Rectal smooth muscle tissue (tissue), 1 donor: ENCODE measurements around the gene SMPD3.

ENCODE experiments used
- H3K27ac ChIP-seq: one replicate; pipeline ENCODE4 v1.7.0; 2013; ENCODE audit warnings: low read depth, low read length, inconsistent platforms
- H3K27me3 ChIP-seq: one replicate; pipeline ENCODE4 v1.7.0; 2013; ENCODE audit warnings: low read length; ENCODE audit not compliant: control insufficient read depth, insufficient read depth
- H3K36me3 ChIP-seq: one replicate; pipeline ENCODE4 v1.7.0; 2013; ENCODE audit warnings: low read length; ENCODE audit not compliant: control insufficient read depth, insufficient read depth
- H3K4me1 ChIP-seq: one replicate; pipeline ENCODE4 v1.7.0; 2013; ENCODE audit warnings: low read length; ENCODE audit not compliant: control insufficient read depth, insufficient read depth
- H3K4me3 ChIP-seq: one replicate; pipeline ENCODE4 v1.7.0; 2013; ENCODE audit warnings: low read length
- H3K9ac ChIP-seq: one replicate; pipeline ENCODE4 v1.7.0; 2013; ENCODE audit warnings: low read length

The SMPD3 gene

DNA sequence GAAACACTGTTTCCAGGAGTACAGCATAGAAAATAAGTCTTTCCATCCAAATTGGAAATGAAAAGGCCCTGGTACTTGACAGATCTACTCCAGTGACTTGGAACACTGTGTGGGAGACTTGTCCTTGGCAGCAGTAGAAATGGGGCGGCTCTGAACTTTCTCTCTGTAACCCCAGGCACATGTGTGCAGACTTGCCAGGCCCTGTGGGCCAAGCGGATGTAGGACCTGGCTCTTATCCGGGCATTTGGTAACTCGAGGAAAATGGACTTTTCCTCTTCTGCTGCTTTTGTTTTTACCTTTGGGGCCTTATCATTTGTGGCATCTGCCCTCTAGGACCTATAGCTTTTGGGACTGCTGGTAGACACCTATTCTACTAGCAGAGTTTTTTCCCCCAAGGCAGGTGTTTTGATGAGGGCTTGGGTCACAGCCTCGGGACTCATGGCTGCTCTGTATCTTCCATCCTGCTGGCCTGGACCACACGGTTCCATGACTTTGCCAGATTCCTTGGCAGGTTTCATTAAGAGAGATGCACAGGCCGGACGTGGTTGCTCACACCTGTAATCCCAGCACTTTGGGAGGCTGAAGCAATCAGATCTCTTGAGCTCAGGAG is 43.5 kb downstream of the SMPD3 start:
- Histone ChIP-seq H3K27ac (no peak overlapping the region), H3K27me3 (no peaks in the 10 kb centered on the region), H3K9ac (no peak overlapping the region), H3K36me3 (no peaks in the 10 kb centered on the region), H3K4me3 (no peak overlapping the region), H3K4me1 (peaks cover 5% of the 10 kb centered on the region)

DNA sequence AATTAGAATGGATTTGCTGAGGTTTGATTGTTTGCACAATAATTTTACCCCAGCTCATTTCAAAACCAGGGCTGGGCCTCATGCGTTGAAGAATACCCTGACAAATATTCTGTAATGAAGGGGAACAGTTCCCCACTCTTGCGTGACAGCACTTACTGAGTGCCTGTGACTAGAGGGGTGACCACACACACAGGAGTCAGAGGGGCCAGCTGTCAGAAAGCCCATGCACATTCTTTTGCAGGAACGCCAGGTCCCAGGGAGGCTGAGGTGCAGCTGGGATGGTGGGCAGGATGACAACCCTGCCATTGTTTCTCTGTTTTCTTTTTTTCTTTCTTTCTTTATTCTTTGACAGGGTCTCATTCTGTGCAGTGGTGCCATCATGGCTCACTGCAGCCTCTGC is 44.6 kb downstream of the SMPD3 start:
- Histone ChIP-seq H3K36me3 (no peaks in the 10 kb centered on the region), H3K9ac (no peak overlapping the region), H3K27ac (no peak overlapping the region), H3K27me3 (no peaks in the 10 kb centered on the region), H3K4me3 (no peak overlapping the region), H3K4me1 (peaks cover 5% of the 10 kb centered on the region)

DNA sequence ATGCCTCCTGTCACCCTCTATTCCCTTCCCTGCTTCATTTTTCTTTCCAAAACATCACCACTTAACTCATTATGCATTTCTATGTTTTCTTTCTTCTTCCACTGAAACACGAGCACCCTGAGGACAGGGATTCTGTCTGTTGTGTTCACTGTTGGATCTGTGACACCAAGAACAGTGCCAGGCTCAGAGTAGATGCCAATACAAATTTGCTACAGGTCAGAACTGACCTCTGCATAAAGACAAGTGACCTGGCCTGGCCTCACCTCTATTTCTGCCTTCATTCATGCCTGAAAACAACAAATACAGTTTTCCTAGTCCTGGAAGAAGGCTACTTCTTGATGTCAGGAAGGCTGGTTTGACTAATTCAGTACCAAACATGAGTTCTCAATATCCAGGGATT is 45.1 kb downstream of the SMPD3 start:
- no peak overlapping the region for H3K9ac ChIP-seq
- peaks cover 5% of the 10 kb centered on the region for H3K4me1 ChIP-seq
- no peak overlapping the region for H3K4me3 ChIP-seq
- H3K27ac ChIP-seq, result no peak overlapping the region
- no peaks in the 10 kb centered on the region for H3K36me3 ChIP-seq
- H3K27me3 ChIP-seq, result no peaks in the 10 kb centered on the region

DNA sequence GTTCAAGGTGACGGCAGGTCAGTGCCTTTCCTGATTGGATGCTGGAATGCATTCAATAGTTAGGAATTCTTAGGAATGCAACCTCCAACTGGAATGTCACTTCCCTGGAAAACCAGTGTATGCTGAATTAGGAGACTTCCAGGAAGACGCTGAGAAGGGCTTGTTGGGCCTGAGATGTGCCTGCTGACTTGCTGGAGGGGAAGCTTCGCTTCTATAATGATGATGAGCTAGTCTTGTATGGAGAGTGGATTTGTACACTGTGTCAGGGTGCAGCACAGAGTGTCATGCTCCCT is 45.6 kb downstream of the SMPD3 start:
- Histone ChIP-seq H3K27me3 (no peaks in the 10 kb centered on the region), H3K36me3 (no peaks in the 10 kb centered on the region), H3K4me3 (no peak overlapping the region), H3K4me1 (peaks cover 5% of the 10 kb centered on the region), H3K9ac (no peak overlapping the region), H3K27ac (no peak overlapping the region)

DNA sequence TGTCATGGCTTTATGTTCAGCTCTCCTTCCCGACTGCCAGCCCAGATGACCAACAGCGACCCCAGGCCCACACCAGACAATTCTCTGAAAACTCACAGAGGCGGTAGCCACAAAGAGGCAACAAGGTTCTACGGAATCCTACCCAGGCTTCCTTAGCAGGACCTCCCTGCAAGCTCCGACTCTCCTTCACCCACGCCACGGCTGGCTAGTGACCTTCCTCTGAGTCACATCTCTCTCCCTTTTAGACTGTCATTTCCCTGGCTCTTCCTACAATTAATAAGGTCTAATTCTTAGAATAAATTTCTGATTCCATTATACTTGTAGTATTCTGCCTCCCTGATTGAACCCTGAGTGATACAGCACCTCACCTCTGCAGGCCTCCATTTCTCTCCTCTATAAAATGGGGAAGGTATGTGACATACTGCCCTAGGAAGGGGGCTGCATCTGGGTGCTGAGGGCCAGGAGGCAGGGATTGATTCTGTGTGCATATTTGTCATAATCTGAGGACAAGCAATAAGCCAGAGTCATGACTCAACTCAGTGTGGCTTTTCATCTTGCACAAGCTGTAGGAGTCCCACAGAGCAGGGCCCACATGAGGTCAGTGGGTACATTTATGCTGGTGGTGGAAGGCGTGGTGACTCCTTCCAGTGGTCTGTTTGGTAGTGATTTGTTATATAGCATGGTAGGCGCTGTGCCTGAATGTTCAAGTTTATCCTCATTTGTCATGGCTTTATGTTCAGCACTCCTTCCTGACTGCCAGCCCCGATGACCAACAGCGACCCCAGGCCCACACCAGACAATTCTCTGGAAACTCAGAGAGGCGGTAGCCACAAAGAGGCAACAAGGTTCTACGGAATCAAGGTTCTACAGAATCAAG is 46.2 kb downstream of the SMPD3 start:
- peaks cover 5% of the 10 kb centered on the region for H3K4me1 ChIP-seq
- H3K27ac ChIP-seq, result no peak overlapping the region
- H3K9ac ChIP-seq, result no peak overlapping the region
- no peak overlapping the region for H3K4me3 ChIP-seq
- H3K27me3 ChIP-seq, result no peaks in the 10 kb centered on the region
- no peaks in the 10 kb centered on the region for H3K36me3 ChIP-seq

DNA sequence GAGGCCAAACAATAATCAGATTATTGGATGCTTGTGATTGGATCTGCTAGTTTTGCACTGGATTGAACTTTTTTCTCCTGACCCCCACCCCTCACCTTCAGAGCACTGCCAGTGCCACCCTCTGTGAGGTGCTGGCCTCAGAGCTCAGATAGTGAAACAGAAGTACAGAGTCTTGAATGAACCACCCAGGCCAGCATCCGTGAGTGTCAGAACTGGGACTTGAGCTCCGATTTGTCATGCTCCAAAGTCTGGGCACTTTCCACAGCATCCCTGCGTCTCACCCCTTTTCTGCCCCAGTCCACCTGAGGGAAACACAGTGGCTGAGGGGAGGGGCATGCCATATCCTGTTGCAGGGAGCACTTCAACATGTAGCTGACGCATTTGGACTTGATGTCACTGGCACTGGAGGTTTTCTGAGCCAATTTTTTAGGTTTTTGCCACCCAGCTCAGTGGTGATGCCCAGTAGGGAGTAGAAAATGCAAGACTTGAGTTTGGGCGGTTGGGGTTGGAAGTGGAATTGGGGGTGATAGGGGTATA is 47.3 kb downstream of the SMPD3 start:
- Histone ChIP-seq H3K36me3 (no peaks in the 10 kb centered on the region), H3K9ac (no peak overlapping the region), H3K4me1 (no peaks in the 10 kb centered on the region), H3K27me3 (no peaks in the 10 kb centered on the region), H3K4me3 (no peak overlapping the region), H3K27ac (no peak overlapping the region)

DNA sequence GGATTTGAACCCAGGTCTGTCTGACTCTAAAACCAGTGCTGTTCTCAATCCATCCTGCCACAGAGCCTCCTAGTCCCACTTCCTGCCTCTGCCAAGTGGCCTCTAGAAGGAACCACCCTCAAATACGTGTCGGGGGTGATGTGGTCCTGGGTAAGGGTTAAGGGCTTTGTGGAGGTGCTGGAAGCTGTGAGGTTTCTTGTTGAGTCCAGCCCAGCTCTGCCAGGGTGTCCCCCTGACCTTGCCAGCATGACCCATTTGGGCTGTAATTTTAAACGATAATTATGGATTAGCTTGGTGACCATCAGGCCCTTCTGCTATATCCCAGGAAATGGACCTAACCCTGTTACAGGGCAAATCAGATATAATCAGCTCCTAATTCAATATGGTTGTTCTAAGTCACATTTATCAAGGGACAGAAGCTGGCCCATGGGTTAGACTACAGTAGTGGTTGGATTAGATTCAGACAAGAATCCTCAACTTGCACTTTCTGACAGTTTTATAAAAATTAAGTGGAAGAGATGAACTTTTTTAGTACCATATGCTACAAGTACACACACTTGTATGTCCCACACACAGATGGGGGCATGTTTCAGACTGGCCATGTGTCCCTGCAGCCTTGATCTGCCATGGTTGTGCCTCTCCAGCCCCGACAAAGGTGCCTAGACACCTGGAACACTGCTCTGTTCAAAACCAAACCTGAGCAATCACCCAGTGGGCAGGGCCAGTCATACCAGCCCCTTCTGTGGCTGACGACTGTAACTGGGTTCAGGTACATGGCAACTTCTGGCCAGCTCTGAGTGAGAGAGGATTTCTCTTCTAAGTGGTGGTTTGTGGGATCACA is 48.0 kb downstream of the SMPD3 start:
- Histone ChIP-seq H3K4me3 (no peak overlapping the region), H3K27ac (no peak overlapping the region), H3K9ac (no peak overlapping the region), H3K36me3 (no peaks in the 10 kb centered on the region), H3K27me3 (no peaks in the 10 kb centered on the region), H3K4me1 (no peaks in the 10 kb centered on the region)

DNA sequence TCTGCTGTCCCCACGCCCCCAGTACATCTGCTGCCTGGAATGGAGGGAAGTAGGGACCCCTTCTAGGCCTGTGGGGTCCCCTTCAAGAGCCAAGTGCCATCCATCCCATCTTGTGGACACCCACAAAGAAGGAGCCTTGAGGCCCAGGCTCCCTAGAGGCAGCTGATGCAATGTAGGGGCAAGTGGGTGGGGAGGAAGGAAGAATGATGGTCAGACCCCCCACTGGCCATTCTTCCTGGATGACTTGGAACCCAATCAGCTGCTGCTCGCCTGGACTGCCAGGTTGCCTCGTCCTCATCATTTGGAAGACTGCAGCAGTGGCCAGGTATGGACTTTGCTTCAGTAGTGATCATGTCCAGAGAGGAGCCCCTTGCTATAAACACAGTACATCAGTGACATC is 48.9 kb downstream of the SMPD3 start:
- Histone ChIP-seq H3K4me3 (no peak overlapping the region), H3K27ac (no peak overlapping the region), H3K27me3 (no peaks in the 10 kb centered on the region), H3K9ac (no peak overlapping the region), H3K36me3 (no peaks in the 10 kb centered on the region), H3K4me1 (no peaks in the 10 kb centered on the region)

DNA sequence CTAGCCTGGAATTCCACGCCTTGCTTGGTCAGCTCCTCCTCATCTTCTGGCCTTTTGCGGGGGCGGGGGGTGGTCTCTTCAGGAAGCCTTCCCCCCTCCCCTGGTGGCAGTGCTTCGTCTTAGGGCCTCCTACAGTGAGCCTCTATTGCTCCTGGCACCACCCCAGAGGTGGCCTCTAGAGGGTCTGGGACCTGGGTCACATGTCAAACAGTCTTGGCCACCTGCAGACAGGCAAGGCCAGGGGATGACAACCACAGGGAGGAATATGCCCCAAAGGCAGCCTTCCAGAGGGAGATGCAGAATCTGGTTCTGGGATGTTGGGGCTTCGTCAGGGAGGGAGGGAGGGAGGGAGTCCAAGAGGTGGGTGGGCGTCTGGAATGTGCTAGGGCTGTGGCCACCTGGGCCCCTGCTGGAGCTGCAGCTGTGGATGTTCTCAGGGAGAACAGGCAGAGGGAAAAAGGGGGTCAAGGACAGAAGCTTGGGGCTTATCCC is 50.6 kb downstream of the SMPD3 start:
- Histone ChIP-seq H3K4me1 (no peaks in the 10 kb centered on the region), H3K9ac (no peak overlapping the region)

DNA sequence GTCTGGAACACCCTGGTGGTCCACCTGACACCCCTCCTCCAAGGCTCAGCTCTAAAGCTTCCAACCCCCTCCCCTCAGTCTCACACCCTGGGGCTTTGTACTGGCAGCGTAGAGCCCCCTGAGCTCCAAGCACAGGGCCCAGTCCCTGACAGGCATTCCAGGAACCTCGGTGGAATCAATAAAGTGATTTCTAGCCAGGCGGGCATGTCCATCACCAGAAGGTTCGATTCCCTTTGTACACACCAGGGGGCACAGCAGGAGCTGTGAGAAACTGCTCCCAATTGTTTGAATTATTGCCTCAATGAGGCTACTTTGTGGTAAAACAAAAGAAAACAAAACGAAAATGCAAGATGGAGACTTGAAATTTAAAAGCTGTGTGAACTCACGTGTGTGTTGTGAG is 51.8 kb downstream of the SMPD3 start:
- Histone ChIP-seq H3K4me1 (no peaks in the 10 kb centered on the region), H3K27ac (no peak overlapping the region), H3K36me3 (no peaks in the 10 kb centered on the region), H3K4me3 (no peak overlapping the region), H3K9ac (no peak overlapping the region), H3K27me3 (no peaks in the 10 kb centered on the region)

More for the DNA sequence above, 50.6 kb downstream of the SMPD3 start:
- no peaks in the 10 kb centered on the region for H3K36me3 ChIP-seq
- no peak overlapping the region for H3K4me3 ChIP-seq
- no peak overlapping the region for H3K27ac ChIP-seq
- no peaks in the 10 kb centered on the region for H3K27me3 ChIP-seq

DNA sequence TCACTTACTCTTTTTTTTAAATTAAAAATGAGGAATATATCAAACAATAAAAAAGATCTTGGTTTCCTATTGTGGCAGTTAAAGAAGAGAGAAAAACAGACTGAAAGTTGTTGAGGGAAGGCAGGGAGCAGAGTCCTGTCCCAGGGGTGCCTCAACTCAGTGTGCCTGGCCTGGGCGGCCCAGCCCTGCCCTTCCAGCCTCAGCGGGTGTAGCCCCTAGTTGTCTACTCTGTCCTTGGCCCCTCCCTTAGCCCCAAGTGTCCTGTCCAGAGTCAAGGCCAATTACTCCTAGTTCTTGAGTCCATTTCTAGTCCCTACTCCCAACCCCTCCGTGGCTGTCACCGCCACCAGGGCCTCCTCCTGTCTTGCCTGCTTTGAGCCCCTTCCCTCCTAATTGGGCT is 52.5 kb downstream of the SMPD3 start:
- no peak overlapping the region for H3K9ac ChIP-seq
- H3K27me3 ChIP-seq, result no peaks in the 10 kb centered on the region
- no peak overlapping the region for H3K27ac ChIP-seq
- H3K36me3 ChIP-seq, result no peaks in the 10 kb centered on the region
- H3K4me1 ChIP-seq, result no peaks in the 10 kb centered on the region
- H3K4me3 ChIP-seq, result no peak overlapping the region

DNA sequence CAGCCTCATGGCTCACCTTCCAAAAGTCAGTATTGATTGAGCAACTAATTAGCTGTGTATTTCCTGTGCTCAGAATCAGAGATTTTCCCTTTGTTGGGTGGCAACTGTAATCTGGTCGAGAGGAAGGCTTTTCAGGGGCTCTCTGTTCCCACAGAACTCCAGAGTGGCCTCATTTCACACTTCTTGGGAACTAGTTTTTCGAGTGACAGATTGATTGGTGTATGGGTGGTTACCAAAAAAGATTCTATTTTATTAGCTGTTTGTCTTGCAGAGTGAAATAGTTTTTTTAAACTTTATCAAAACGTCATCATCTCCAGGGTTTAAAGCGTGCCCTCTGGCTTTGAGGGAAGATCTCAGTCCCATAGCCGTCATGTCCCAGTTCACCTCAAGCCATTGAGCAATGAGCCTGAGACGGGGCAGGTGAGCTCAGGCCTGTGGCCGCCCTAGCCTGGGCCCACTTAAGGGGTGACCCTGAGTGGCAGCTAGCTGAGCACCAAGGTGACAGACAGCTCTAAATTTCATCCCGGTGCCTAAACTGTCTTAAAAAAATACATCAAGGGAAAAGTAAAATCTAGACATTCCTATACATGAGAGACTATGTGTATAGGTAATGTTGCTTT is 53.0 kb downstream of the SMPD3 start:
- Histone ChIP-seq H3K27ac (no peak overlapping the region), H3K36me3 (no peaks in the 10 kb centered on the region), H3K27me3 (no peaks in the 10 kb centered on the region), H3K9ac (no peak overlapping the region), H3K4me1 (no peaks in the 10 kb centered on the region), H3K4me3 (no peak overlapping the region)
